GM12878 (cell line): ENCODE data around the gene CDKN1B. TPM values are rescaled to one million over a fixed set of nuclear protein-coding genes. Genes with fewer than 3 reads are reported as not detected.

Experiments
- ASH2L ChIP-seq: fragments of 300-600, 200-600 bp; sonication (generic); IDR thresholded peaks from 2 replicates; pipeline ENCODE4 v1.6.1; 2017; ENCODE audit warnings: low read depth, mild to moderate bottlenecking, borderline replicate concordance
- GATAD2B ChIP-seq: fragments of 450-650 bp; conservative IDR thresholded peaks from 2 replicates; pipeline ENCODE4 v1.6.1; 2017; ENCODE audit warnings: low read depth, mild to moderate bottlenecking, moderate library complexity
- IKZF2 ChIP-seq, 2 experiments: fragments of 450-650 bp; IDR thresholded peaks; 2 replicates each; pipeline ENCODE4 v1.6.1; 2017; ENCODE audit warnings: mild to moderate bottlenecking in 2 of 2, moderate library complexity in 2 of 2
- MEF2B ChIP-seq: fragments of 450-650 bp; IDR thresholded peaks from 2 replicates; pipeline ENCODE4 v1.6.1; 2018; ENCODE audit warnings: mild to moderate bottlenecking, moderate library complexity; ENCODE audit not compliant: partially characterized antibody, poor library complexity, severe bottlenecking
- PML ChIP-seq: IDR thresholded peaks from 2 replicates; pipeline ENCODE4 v1.6.1; 2012; ENCODE audit warnings: low read length, inconsistent platforms
- RBBP5 ChIP-seq: fragments of 200-600 bp; sonication (generic); conservative IDR thresholded peaks from 2 replicates; pipeline ENCODE4 v1.6.1; 2016
- RFX5 ChIP-seq: IDR thresholded peaks from 2 replicates; pipeline ENCODE4 v1.6.1; 2011; ENCODE audit warnings: low read depth, low read length, improper control_type of control experiment
- ZNF384 ChIP-seq: IDR thresholded peaks from 2 replicates; pipeline ENCODE4 v1.6.1; 2012; ENCODE audit warnings: low read depth, mild to moderate bottlenecking, low read length, improper control_type of control experiment, borderline replicate concordance
- polyA plus RNA-seq, 11 experiments: library from polyadenylated mRNA; depleted of rRNA in 4 of 11; unstranded in 6 of 11; stranded (reverse) in 5 of 11; fragments of >200 nt; fragmentation: Nextera tagmentation in 4 of 11; fragmentation: Illumina TruSeq in 1 of 11; extraction: Ambion mirVana in 4 of 11; extraction: Trizol in 1 of 11; gene quantifications; 1 replicate in 1 of 11; 2 replicates in 10 of 11; pipeline versions ENCODE4 v1.2.1 to v1.2.3, GENCODE V29; 2011 to 2016; ENCODE audit warnings: inconsistent platforms in 2 of 11, missing spikeins in 2 of 11, low read depth in 1 of 11
- total RNA-seq, 4 experiments: library from RNA; depleted of rRNA in 3 of 4; stranded (reverse); fragments of >200 nt in 3 of 4; fragmentation: Illumina TruSeq in 1 of 4; extraction: Trizol in 1 of 4; gene quantifications; 2 replicates each; pipeline versions ENCODE4 v1.2.1 to v1.2.3, GENCODE V29; 2013 to 2021
- TF ChIP-seq, protein P1 (sequence below): IDR thresholded peaks from 2 replicates; pipeline ENCODE4 v1.6.1; 2012; ENCODE audit warnings: improper control_type of control experiment, low read depth, low read length; ENCODE audit not compliant: insufficient replicate concordance
- TF ChIP-seq, protein P2 (sequence below): fragments of 450-650 bp; IDR thresholded peaks from 2 replicates; pipeline ENCODE4 v1.6.1; 2018; ENCODE audit warnings: mild to moderate bottlenecking, low read depth, moderate library complexity; ENCODE audit not compliant: partially characterized antibody
- TF ChIP-seq, protein P3 (sequence below): fragments of 150-350 bp; IDR thresholded peaks from 2 replicates; pipeline ENCODE4 v1.6.1; 2016; ENCODE audit warnings: low read depth, low read length
- TF ChIP-seq, protein P4 (sequence below): IDR thresholded peaks from 2 replicates; pipeline ENCODE4 v1.6.1; 2011; ENCODE audit warnings: low read depth, low read length, improper control_type of control experiment, borderline replicate concordance
- TF ChIP-seq, protein P5 (sequence below): IDR thresholded peaks from 2 replicates; pipeline ENCODE4 v1.6.1; 2011; ENCODE audit warnings: borderline replicate concordance, low read depth, mild to moderate bottlenecking, moderate library complexity, mixed read lengths, low read length; ENCODE audit not compliant: insufficient read depth; ENCODE audit errors: extremely low read length
- TF ChIP-seq, protein P6 (sequence below): IDR thresholded peaks from 2 replicates; pipeline ENCODE4 v1.6.1; 2011; ENCODE audit warnings: low read depth, mild to moderate bottlenecking, low read length, moderate library complexity, borderline replicate concordance; ENCODE audit errors: extremely low read depth

Gene CDKN1B
- total and polyA plus RNA-seq, 10 of the 15 experiments (the other 5 are each of a cell fraction or from before 2014, with no cell fraction given) = 4.2 to 39.1 (median 23.1) TPM

GRCh38 chr12:12715459-12716150 is 1.6 kb upstream of the CDKN1B start (continued):
- TF ChIP-seq, protein P1, sequence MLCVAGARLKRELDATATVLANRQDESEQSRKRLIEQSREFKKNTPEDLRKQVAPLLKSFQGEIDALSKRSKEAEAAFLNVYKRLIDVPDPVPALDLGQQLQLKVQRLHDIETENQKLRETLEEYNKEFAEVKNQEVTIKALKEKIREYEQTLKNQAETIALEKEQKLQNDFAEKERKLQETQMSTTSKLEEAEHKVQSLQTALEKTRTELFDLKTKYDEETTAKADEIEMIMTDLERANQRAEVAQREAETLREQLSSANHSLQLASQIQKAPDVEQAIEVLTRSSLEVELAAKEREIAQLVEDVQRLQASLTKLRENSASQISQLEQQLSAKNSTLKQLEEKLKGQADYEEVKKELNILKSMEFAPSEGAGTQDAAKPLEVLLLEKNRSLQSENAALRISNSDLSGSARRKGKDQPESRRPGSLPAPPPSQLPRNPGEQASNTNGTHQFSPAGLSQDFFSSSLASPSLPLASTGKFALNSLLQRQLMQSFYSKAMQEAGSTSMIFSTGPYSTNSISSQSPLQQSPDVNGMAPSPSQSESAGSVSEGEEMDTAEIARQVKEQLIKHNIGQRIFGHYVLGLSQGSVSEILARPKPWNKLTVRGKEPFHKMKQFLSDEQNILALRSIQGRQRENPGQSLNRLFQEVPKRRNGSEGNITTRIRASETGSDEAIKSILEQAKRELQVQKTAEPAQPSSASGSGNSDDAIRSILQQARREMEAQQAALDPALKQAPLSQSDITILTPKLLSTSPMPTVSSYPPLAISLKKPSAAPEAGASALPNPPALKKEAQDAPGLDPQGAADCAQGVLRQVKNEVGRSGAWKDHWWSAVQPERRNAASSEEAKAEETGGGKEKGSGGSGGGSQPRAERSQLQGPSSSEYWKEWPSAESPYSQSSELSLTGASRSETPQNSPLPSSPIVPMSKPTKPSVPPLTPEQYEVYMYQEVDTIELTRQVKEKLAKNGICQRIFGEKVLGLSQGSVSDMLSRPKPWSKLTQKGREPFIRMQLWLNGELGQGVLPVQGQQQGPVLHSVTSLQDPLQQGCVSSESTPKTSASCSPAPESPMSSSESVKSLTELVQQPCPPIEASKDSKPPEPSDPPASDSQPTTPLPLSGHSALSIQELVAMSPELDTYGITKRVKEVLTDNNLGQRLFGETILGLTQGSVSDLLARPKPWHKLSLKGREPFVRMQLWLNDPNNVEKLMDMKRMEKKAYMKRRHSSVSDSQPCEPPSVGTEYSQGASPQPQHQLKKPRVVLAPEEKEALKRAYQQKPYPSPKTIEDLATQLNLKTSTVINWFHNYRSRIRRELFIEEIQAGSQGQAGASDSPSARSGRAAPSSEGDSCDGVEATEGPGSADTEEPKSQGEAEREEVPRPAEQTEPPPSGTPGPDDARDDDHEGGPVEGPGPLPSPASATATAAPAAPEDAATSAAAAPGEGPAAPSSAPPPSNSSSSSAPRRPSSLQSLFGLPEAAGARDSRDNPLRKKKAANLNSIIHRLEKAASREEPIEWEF = peak; percentile 76
- TF ChIP-seq RFX5 (no peak), ZNF384 (no peak), ASH2L (no peak), IKZF2 (IDR thresholded peaks at IDR 0.05) (peak; percentile 51 to 57; a peak in 3 of 4 replicates), MEF2B (peak; percentile 77), RBBP5 (no peak), PML (no peak; the same call in 1 of the 2 replicates), GATAD2B (no peak)
- TF ChIP-seq, protein P2, sequence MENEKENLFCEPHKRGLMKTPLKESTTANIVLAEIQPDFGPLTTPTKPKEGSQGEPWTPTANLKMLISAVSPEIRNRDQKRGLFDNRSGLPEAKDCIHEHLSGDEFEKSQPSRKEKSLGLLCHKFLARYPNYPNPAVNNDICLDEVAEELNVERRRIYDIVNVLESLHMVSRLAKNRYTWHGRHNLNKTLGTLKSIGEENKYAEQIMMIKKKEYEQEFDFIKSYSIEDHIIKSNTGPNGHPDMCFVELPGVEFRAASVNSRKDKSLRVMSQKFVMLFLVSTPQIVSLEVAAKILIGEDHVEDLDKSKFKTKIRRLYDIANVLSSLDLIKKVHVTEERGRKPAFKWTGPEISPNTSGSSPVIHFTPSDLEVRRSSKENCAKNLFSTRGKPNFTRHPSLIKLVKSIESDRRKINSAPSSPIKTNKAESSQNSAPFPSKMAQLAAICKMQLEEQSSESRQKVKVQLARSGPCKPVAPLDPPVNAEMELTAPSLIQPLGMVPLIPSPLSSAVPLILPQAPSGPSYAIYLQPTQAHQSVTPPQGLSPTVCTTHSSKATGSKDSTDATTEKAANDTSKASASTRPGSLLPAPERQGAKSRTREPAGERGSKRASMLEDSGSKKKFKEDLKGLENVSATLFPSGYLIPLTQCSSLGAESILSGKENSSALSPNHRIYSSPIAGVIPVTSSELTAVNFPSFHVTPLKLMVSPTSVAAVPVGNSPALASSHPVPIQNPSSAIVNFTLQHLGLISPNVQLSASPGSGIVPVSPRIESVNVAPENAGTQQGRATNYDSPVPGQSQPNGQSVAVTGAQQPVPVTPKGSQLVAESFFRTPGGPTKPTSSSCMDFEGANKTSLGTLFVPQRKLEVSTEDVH = peak; percentile 7
- TF ChIP-seq, protein P3, sequence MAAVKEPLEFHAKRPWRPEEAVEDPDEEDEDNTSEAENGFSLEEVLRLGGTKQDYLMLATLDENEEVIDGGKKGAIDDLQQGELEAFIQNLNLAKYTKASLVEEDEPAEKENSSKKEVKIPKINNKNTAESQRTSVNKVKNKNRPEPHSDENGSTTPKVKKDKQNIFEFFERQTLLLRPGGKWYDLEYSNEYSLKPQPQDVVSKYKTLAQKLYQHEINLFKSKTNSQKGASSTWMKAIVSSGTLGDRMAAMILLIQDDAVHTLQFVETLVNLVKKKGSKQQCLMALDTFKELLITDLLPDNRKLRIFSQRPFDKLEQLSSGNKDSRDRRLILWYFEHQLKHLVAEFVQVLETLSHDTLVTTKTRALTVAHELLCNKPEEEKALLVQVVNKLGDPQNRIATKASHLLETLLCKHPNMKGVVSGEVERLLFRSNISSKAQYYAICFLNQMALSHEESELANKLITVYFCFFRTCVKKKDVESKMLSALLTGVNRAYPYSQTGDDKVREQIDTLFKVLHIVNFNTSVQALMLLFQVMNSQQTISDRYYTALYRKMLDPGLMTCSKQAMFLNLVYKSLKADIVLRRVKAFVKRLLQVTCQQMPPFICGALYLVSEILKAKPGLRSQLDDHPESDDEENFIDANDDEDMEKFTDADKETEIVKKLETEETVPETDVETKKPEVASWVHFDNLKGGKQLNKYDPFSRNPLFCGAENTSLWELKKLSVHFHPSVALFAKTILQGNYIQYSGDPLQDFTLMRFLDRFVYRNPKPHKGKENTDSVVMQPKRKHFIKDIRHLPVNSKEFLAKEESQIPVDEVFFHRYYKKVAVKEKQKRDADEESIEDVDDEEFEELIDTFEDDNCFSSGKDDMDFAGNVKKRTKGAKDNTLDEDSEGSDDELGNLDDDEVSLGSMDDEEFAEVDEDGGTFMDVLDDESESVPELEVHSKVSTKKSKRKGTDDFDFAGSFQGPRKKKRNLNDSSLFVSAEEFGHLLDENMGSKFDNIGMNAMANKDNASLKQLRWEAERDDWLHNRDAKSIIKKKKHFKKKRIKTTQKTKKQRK = no peak
- TF ChIP-seq, protein P4, sequence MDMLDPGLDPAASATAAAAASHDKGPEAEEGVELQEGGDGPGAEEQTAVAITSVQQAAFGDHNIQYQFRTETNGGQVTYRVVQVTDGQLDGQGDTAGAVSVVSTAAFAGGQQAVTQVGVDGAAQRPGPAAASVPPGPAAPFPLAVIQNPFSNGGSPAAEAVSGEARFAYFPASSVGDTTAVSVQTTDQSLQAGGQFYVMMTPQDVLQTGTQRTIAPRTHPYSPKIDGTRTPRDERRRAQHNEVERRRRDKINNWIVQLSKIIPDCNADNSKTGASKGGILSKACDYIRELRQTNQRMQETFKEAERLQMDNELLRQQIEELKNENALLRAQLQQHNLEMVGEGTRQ = no peak
- TF ChIP-seq, protein P5, sequence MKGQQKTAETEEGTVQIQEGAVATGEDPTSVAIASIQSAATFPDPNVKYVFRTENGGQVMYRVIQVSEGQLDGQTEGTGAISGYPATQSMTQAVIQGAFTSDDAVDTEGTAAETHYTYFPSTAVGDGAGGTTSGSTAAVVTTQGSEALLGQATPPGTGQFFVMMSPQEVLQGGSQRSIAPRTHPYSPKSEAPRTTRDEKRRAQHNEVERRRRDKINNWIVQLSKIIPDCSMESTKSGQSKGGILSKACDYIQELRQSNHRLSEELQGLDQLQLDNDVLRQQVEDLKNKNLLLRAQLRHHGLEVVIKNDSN = no peak
- TF ChIP-seq, protein P6, sequence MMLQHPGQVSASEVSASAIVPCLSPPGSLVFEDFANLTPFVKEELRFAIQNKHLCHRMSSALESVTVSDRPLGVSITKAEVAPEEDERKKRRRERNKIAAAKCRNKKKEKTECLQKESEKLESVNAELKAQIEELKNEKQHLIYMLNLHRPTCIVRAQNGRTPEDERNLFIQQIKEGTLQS = no peak
